ENCODE results near the gene BPGM. TPM values are rescaled to one million over a fixed set of nuclear protein-coding genes. Genes with fewer than 3 reads are reported as not detected.

Gene BPGM
- total RNA-seq, 4 donors from 2014 or later: 11.9 to 15.5 (median 12.6) TPM

DNA sequence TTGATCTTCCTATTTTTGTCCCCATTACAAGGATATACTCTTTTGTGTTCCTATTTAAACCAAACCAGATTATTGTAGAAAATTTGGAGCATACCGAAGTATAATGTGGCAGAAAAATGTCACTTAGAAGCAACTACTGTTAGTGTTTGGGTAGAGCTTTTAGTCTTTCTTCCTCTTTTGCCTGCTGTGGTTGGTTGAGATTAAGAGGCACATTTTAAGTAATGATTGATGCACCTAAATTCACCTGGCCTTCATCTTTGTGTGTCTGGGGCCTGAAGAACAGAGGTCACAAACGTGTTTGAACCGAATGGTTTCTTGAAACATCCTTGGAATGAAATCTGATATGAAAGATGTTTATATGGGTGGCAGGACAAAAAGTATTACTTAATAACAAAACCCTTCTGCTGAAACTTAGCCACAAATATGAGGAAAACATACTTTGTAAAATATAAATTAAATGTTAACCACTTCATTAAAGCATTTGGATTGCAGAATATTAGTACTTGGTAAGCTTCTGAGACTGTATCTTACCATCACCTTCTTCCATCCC, 2.6 kb downstream of the BPGM start:
- 57 to 71% methylated on average over 3 of the region's 3 CpGs for WGBS, 2 donors
- no peak for TF ChIP-seq POLR2A (IDR thresholded peaks at IDR 0.05)
- TF ChIP-seq, protein P1, sequence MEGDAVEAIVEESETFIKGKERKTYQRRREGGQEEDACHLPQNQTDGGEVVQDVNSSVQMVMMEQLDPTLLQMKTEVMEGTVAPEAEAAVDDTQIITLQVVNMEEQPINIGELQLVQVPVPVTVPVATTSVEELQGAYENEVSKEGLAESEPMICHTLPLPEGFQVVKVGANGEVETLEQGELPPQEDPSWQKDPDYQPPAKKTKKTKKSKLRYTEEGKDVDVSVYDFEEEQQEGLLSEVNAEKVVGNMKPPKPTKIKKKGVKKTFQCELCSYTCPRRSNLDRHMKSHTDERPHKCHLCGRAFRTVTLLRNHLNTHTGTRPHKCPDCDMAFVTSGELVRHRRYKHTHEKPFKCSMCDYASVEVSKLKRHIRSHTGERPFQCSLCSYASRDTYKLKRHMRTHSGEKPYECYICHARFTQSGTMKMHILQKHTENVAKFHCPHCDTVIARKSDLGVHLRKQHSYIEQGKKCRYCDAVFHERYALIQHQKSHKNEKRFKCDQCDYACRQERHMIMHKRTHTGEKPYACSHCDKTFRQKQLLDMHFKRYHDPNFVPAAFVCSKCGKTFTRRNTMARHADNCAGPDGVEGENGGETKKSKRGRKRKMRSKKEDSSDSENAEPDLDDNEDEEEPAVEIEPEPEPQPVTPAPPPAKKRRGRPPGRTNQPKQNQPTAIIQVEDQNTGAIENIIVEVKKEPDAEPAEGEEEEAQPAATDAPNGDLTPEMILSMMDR (IDR thresholded peaks at IDR 0.05): no peak
- no peak overlapping the region for H3K4me3 ChIP-seq (ENCODE audit: low read depth, poor library complexity, severe bottlenecking)
- DNase-seq (ENCODE audit: low spot score in 2 of 2): no peak
- intact Hi-C loops (cut with DNase I; ENCODE audit: low total_unique reads): no loop called here

DNA sequence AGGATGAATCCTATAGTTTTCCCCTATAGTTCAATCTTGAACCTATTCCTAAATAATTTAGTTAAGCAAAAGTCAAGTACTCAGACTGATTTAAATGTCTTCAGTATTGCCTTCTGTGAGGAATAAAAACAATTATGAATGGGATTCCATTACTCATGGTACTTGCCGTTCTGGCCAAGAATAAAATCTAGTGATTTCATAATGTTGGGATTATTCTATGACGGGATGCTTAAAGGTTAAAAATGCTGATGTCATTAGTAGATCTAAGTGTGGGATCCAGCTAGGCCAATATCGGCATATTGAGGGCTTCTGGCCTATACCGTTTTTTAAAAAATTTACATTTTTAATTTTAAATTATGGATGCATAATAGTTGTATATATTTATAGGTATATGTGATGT, 5.3 kb downstream of the BPGM start:
- H3K4me3 ChIP-seq (ENCODE audit: low read depth, poor library complexity, severe bottlenecking): no peak overlapping the region
- no peak for DNase-seq (ENCODE audit: low spot score in 2 of 2)
- intact Hi-C loops (cut with DNase I; ENCODE audit: low total_unique reads): no loop called here
- no peak for TF ChIP-seq POLR2A (IDR thresholded peaks at IDR 0.05)
- TF ChIP-seq, protein P1 (IDR thresholded peaks at IDR 0.05): no peak
- 70 to 73% methylated on average over 4 of the region's 4 CpGs for WGBS, 2 donors

DNA sequence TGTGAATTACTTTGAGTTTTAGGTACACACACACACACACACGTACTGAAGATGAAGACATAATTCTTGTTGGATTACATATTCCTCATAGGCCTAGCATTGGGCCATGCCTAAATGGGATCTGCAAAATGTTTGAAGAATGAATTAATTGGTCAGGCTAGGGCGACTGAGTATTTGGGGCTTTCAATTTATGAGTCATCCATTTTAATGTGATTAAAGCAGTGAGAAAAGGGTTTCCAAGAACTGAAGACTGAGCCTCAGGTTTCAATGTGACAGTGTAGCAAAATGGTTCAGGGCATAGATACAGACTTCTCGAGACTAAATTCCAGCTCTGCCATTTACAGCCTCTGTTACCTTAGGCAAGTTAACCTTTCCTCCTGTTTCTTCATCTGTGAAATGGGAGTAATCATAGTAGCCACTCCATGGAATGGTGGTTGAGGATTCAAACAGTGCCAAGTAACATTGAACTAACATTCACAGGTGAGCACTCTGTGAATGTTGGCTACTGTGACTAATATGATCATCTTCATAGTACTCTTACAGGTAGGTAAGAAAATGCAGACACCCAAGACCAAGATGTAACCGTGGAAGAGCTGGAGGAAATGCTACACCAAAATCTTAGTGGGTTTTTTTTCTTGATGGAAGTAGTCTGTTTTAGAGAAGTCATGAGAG, 7.6 kb downstream of the BPGM start:
- TF ChIP-seq, protein P1 (IDR thresholded peaks at IDR 0.05): no peak
- TF ChIP-seq POLR2A (IDR thresholded peaks at IDR 0.05): no peak
- WGBS, 2 donors: 46 to 62% methylated on average over 4 of the region's 4 CpGs
- H3K4me3 ChIP-seq (ENCODE audit: low read depth, poor library complexity, severe bottlenecking): no peak overlapping the region
- DNase-seq (ENCODE audit: low spot score in 2 of 2): no peak
- intact Hi-C loops (cut with DNase I; ENCODE audit: low total_unique reads): no loop called here

DNA sequence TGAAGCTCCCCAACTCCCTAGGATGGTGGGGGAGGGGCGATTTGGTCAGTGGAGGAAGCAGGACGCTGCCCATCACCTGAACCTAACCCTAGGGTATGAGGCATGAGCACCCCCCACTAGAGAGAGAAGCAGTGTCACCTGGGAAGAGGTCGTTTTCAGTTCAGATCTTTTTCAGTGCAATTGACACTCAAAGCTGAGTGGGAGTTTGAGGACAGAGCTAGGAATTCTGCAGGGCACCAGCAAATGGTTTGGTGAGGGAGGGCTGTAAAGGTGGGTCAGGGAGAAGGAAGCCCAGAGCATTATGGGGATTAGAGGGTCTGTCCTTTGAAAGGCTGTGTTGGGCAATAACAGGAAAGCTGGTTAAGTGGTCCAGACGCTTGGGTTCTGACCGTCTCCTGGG, 10.9 kb downstream of the BPGM start:
- WGBS, 2 donors: 71 to 79% methylated on average over 5 of the region's 5 CpGs
- TF ChIP-seq, protein P1 (IDR thresholded peaks at IDR 0.05): no peak
- TF ChIP-seq POLR2A (IDR thresholded peaks at IDR 0.05): no peak
- intact Hi-C loops (cut with DNase I; ENCODE audit: low total_unique reads): no loop called here
- H3K4me3 ChIP-seq (ENCODE audit: low read depth, poor library complexity, severe bottlenecking): no peak overlapping the region
- DNase-seq (ENCODE audit: low spot score in 2 of 2): no peak

DNA sequence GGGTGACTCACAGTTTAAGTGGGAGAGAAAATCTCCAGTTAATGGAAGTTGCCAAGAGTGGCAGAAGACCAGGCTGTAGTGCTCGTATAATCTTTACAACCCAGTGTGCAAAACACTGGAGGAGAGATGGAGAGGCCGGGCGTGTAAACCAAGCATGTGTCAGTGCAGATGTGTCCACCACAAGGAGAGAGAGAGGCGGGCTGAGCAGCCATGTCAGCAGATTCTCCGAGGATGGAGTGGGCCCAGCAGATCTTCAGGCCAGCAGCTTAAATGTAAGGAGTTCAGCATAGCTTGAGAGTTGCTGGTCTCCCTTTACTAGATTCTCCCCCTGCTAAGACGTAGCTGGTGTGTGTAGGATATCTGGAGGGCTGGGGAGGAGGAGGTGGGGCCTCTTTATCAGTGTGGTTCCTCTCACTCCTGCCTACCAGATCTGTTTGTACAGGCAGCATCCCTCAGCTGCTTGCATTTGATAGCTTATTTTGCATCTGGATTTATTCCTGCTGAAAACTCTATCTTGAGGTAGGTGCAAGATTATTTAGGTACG, 13.7 kb downstream of the BPGM start:
- 51 to 59% methylated on average over 7 of the region's 7 CpGs for WGBS, 2 donors
- TF ChIP-seq POLR2A (IDR thresholded peaks at IDR 0.05): no peak
- TF ChIP-seq, protein P1 (IDR thresholded peaks at IDR 0.05): no peak
- intact Hi-C loops (cut with DNase I; ENCODE audit: low total_unique reads): no loop called here
- no peak overlapping the region for H3K4me3 ChIP-seq (ENCODE audit: low read depth, poor library complexity, severe bottlenecking)
- DNase-seq (ENCODE audit: low spot score in 2 of 2): no peak

Measured in lower leg skin (tissue), 4 donors.